ENCODE results near the gene KLC3. TPM values are rescaled to one million over a fixed set of nuclear protein-coding genes. Genes with fewer than 3 reads are reported as not detected.

Gene KLC3
- polyA plus RNA-seq, 1 of the 3 experiments (the other 2 are of a cell fraction) = 1.2 TPM

GRCh38 chr19:45347570-45348366 is 7.2 kb downstream of the KLC3 start:
- CTCF ChIA-PET = interaction anchor here (2.6 kb wide), 1 partner anchor 9 kb away, joined by 11 read pairs; no protein-coding TSS in a partner anchor
- WGBS (ENCODE audit: low lambda C conversion rate) = 46% methylated on average over 1 of the region's 25 CpGs

GRCh38 chr19:45348367-45349125 is 8.0 kb downstream of the KLC3 start:
- CTCF ChIA-PET = interaction anchor here (2.6 kb wide), 1 partner anchor 10 kb away, joined by 11 read pairs; no protein-coding TSS in a partner anchor
- Histone ChIP-seq H3K4me3 (ENCODE audit: low read depth in 2 of 2, low read length in 1 of 2) (no peak overlapping the region), H3K9me3 (no peaks in the 10 kb centered on the region), H3K36me3 (replicated peaks in 1 of 2; ENCODE audit: control insufficient read depth in 1 of 2, insufficient read depth in 2 of 2, low read length in 1 of 2) (peaks cover 1 to 29% of the 10 kb centered on the region in 2 experiments), H3K27ac (ENCODE audit: low read depth in 2 of 2, low read length in 1 of 2) (no peak overlapping the region), H2AFZ (ENCODE audit: low read depth) (no peak overlapping the region), H3K4me1 (ENCODE audit: control insufficient read depth in 1 of 2, insufficient read depth in 2 of 2, low read depth in 1 of 2, low read length in 1 of 2) (no peaks in the 10 kb centered on the region; a peak in 1 of 4 replicates), H3K27me3 (ENCODE audit: insufficient read depth) (no peaks in the 10 kb centered on the region), H3K79me2 (ENCODE audit: insufficient read depth) (no peaks in the 10 kb centered on the region), H4K20me1 (ENCODE audit: insufficient read depth) (no peaks in the 10 kb centered on the region), H3K4me2 (no peak overlapping the region), H3K9ac (no peak overlapping the region), H3K9me2 (no peaks in the 10 kb centered on the region), H3F3A (replicated peaks; ENCODE audit: insufficient read depth) (peaks cover 8% of the 10 kb centered on the region)
- 79% methylated on average over 10 of the region's 23 CpGs for WGBS (ENCODE audit: low lambda C conversion rate)
- POLR2A ChIA-PET = no interaction called here
- no peak for TF ChIP-seq USF1 (IDR thresholded peaks at IDR 0.05; ENCODE audit: borderline replicate concordance, low read depth)
- TF ChIP-seq TAF1 (IDR thresholded peaks at IDR 0.05; ENCODE audit: borderline replicate concordance, low read depth, low read length) = no peak
- peak; percentile 32 for DNase-seq

More at GRCh38 chr19:45347570-45348366, 7.2 kb downstream of the KLC3 start:
- Histone ChIP-seq H3K4me2 (no peak overlapping the region), H3K9me2 (no peaks in the 10 kb centered on the region), H3K4me3 (ENCODE audit: low read depth in 2 of 2, low read length in 1 of 2) (no peak overlapping the region), H3K27ac (ENCODE audit: low read depth in 2 of 2, low read length in 1 of 2) (no peak overlapping the region), H4K20me1 (ENCODE audit: insufficient read depth) (no peaks in the 10 kb centered on the region), H3F3A (replicated peaks; ENCODE audit: insufficient read depth) (peaks cover 13% of the 10 kb centered on the region), H3K36me3 (replicated peaks in 1 of 2; ENCODE audit: control insufficient read depth in 1 of 2, insufficient read depth in 2 of 2, low read length in 1 of 2) (peaks cover 0 to 21% of the 10 kb centered on the region in 2 experiments), H2AFZ (ENCODE audit: low read depth) (no peak overlapping the region), H3K27me3 (ENCODE audit: insufficient read depth) (no peaks in the 10 kb centered on the region), H3K9ac (no peak overlapping the region), H3K9me3 (no peaks in the 10 kb centered on the region), H3K79me2 (ENCODE audit: insufficient read depth) (no peaks in the 10 kb centered on the region), H3K4me1 (ENCODE audit: control insufficient read depth in 1 of 2, insufficient read depth in 2 of 2, low read depth in 1 of 2, low read length in 1 of 2) (no peaks in the 10 kb centered on the region; a peak in 1 of 4 replicates)
- TF ChIP-seq PBX3 (IDR thresholded peaks at IDR 0.05) = peak; percentile 7; the same call in 1 of the 2 replicates
- TF ChIP-seq POLR2AphosphoS5 (IDR thresholded peaks at IDR 0.05; ENCODE audit: low read depth, low read length) = no peak
- POLR2A ChIA-PET = no interaction called here
- DNase-seq = peak; percentile 46

GRCh38 chr19:45349126-45349415 is 8.5 kb downstream of the KLC3 start:
- Histone ChIP-seq H3K36me3 (replicated peaks in 1 of 2; ENCODE audit: control insufficient read depth in 1 of 2, insufficient read depth in 2 of 2, low read length in 1 of 2) (peaks cover 4 to 33% of the 10 kb centered on the region in 2 experiments), H3K79me2 (ENCODE audit: insufficient read depth) (no peaks in the 10 kb centered on the region), H3K27me3 (ENCODE audit: insufficient read depth) (no peaks in the 10 kb centered on the region), H4K20me1 (ENCODE audit: insufficient read depth) (no peaks in the 10 kb centered on the region), H3K9ac (no peak overlapping the region), H3F3A (replicated peaks; ENCODE audit: insufficient read depth) (peaks cover 3% of the 10 kb centered on the region), H3K9me3 (no peaks in the 10 kb centered on the region), H3K9me2 (no peaks in the 10 kb centered on the region), H3K4me1 (ENCODE audit: control insufficient read depth in 1 of 2, insufficient read depth in 2 of 2, low read depth in 1 of 2, low read length in 1 of 2) (no peaks in the 10 kb centered on the region; a peak in 1 of 4 replicates), H3K4me2 (no peak overlapping the region), H3K27ac (ENCODE audit: low read depth in 2 of 2, low read length in 1 of 2) (no peak overlapping the region), H3K4me3 (ENCODE audit: low read depth in 2 of 2, low read length in 1 of 2) (no peak overlapping the region), H2AFZ (ENCODE audit: low read depth) (no peak overlapping the region)
- POLR2A ChIA-PET = no interaction called here
- no peak for TF ChIP-seq TAF1 (IDR thresholded peaks at IDR 0.05; ENCODE audit: borderline replicate concordance, low read depth, low read length)
- no peak for TF ChIP-seq TEAD4 (IDR thresholded peaks at IDR 0.05; ENCODE audit: borderline replicate concordance, insufficient read depth)
- no peak for TF ChIP-seq FOXJ3 (CRISPR knock-in tag; IDR thresholded peaks at IDR 0.05)
- no peak for TF ChIP-seq ZBTB33 (IDR thresholded peaks at IDR 0.05; ENCODE audit: borderline replicate concordance, low read depth)
- TF ChIP-seq CTCF (IDR thresholded peaks at IDR 0.05) = no peak
- TF ChIP-seq MXI1 (IDR thresholded peaks at IDR 0.05; ENCODE audit: low read depth, low read length) = no peak
- TF ChIP-seq ELF1 (IDR thresholded peaks at IDR 0.05) = no peak
- TF ChIP-seq RFX5 (IDR thresholded peaks at IDR 0.05; ENCODE audit: low read length) = no peak
- 82% methylated on average over 3 of the region's 3 CpGs for WGBS (ENCODE audit: low lambda C conversion rate)
- DNase-seq = no peak
- CTCF ChIA-PET = interaction anchor here (5.1 kb wide), 1 partner anchor 11 kb away, joined by 30 read pairs; no protein-coding TSS in a partner anchor

Data from SK-N-SH (cell line).